Upper lobe of left lung (tissue), 6 donors: ENCODE data around the gene LACTBL1. TPM values are rescaled to one million over a fixed set of nuclear protein-coding genes. Genes with fewer than 3 reads are reported as not detected.
"Not testable (repeated sequence)": the region's sequence is repeated elsewhere in the genome, so short reads cannot be mapped to it uniquely, and the experiment has no call there.

ENCODE experiments used
- ATAC-seq, 2 donors: fragments of 200-7000 bp; cut with Tn5 transposase; one replicate each; pipeline ENCODE4 v1.9.1; 2022; ENCODE audit warnings: mild to moderate bottlenecking in 2 of 2, moderate library complexity in 2 of 2; ENCODE audit not compliant: low FRiP score in 2 of 2
- DNase-seq, 2 donors: peaks; one replicate each; pipeline ENCODE4 v3.0.0-alpha.2; 2019 to 2020
- H3K27ac ChIP-seq, 4 donors: fragments of 200-600 bp; sonication (generic); one replicate each; pipeline ENCODE4 v1.5.1; 2016 to 2019
- H3K27me3 ChIP-seq, 4 donors: fragments of 200-600 bp; sonication (generic); one replicate each; pipeline ENCODE4 v1.5.1; 2017 to 2019
- H3K36me3 ChIP-seq, 4 donors: fragments of 200-600 bp; sonication (generic); one replicate each; pipeline ENCODE4 v1.5.1; 2016 to 2019
- H3K4me1 ChIP-seq, 4 donors: fragments of 200-600 bp; sonication (generic); one replicate each; pipeline ENCODE4 v1.5.1; 2018 to 2019
- H3K4me3 ChIP-seq, 4 donors: fragments of 200-600 bp; sonication (generic); one replicate each; pipeline ENCODE4 v1.5.1; 2017 to 2019; ENCODE audit warnings: mild to moderate bottlenecking in 2 of 4, moderate library complexity in 1 of 4
- H3K9me3 ChIP-seq, 4 donors: fragments of 200-600 bp; sonication (generic); one replicate each; pipeline ENCODE4 v1.5.1; 2018 to 2019
- EP300 ChIP-seq, 4 donors: sonication (generic); formaldehyde crosslinking; IDR thresholded peaks; one replicate each; pipeline ENCODE4 v1.5.1; 2017; ENCODE audit warnings: antibody characterized with exemption in 4 of 4, control low read depth in 2 of 4
- POLR2A ChIP-seq, 4 donors: fragments of 450-650 bp; IDR thresholded peaks; one replicate each; pipeline ENCODE4 v1.5.1; 2016 to 2017; ENCODE audit warnings: antibody characterized with exemption in 4 of 4, mild to moderate bottlenecking in 2 of 4
- POLR2AphosphoS5 ChIP-seq, 2 donors: sonication (generic); formaldehyde crosslinking; IDR thresholded peaks; one replicate each; pipeline ENCODE4 v1.5.1; 2017; ENCODE audit warnings: antibody characterized with exemption in 2 of 2
- WGBS, 2 donors: methylation state at CpG; one replicate each; pipeline ENCODE4 v1.1.5; 2017 to 2018; 5-methylcytosine and 5-hydroxymethylcytosine counted together
- total RNA-seq, 6 donors: library from RNA; depleted of rRNA in 4 of 6; stranded (reverse); fragments of >200 nt in 4 of 6; gene quantifications; one replicate each; pipeline versions ENCODE4 v1.1.0 to v1.2.1, GENCODE V29; 2016 to 2021
- TF ChIP-seq, protein P1 (sequence below), 6 experiments: fragments of 450-650 bp in 4 of 6; fragments of 200-600 bp in 2 of 6; sonication (generic) in 2 of 6; IDR thresholded peaks; one replicate each; pipeline ENCODE4 v1.5.1; 2016 to 2019; ENCODE audit warnings: antibody characterized with exemption in 6 of 6
- donor health status: DM: no; HTN: no; CAD: no; lungs with moderate emphysema.
- donor health status: DM: no; HTN: yes; CAD: no; lungs with severe emphysema.

LACTBL1 gene
- total RNA-seq, 6 donors from 2014 or later, result not detected

DNA sequence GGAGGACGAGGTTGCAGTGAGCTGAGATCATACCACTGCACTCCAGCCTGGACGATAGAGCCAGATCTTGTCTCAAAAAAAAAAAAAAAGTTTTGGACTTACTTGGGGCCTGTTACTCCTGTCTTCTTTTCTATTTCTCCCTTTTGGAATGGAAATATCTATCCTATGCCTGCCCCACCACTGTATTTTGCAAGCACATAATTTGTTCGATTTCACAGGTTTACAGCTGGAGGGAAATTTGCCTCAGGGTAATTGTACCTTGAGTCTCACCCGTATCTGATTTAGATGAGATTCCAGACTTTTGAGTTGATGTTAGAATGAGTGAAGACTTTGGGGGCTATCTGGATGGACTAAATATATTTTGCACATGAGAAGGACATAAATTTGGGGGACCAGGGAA is 34.4 kb upstream of the LACTBL1 start:
- WGBS, 2 donors, result 89 to 94% methylated on average over 4 of the region's 4 CpGs
- Histone ChIP-seq H3K27me3 (no peaks in the 10 kb centered on the region), H3K36me3 (no peaks in the 10 kb centered on the region), H3K9me3 (no peaks in the 10 kb centered on the region), H3K4me1 (no peaks in the 10 kb centered on the region), H3K4me3 (no peak overlapping the region), H3K27ac (no peak overlapping the region)
- ATAC-seq (no peak), DNase-seq (no peak)
- TF ChIP-seq EP300 (IDR thresholded peaks at IDR 0.05) (no peak), POLR2AphosphoS5 (IDR thresholded peaks at IDR 0.05) (no peak), POLR2A (IDR thresholded peaks at IDR 0.05) (no peak)
- TF ChIP-seq, protein P1, sequence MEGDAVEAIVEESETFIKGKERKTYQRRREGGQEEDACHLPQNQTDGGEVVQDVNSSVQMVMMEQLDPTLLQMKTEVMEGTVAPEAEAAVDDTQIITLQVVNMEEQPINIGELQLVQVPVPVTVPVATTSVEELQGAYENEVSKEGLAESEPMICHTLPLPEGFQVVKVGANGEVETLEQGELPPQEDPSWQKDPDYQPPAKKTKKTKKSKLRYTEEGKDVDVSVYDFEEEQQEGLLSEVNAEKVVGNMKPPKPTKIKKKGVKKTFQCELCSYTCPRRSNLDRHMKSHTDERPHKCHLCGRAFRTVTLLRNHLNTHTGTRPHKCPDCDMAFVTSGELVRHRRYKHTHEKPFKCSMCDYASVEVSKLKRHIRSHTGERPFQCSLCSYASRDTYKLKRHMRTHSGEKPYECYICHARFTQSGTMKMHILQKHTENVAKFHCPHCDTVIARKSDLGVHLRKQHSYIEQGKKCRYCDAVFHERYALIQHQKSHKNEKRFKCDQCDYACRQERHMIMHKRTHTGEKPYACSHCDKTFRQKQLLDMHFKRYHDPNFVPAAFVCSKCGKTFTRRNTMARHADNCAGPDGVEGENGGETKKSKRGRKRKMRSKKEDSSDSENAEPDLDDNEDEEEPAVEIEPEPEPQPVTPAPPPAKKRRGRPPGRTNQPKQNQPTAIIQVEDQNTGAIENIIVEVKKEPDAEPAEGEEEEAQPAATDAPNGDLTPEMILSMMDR (IDR thresholded peaks at IDR 0.05), result no peak

DNA sequence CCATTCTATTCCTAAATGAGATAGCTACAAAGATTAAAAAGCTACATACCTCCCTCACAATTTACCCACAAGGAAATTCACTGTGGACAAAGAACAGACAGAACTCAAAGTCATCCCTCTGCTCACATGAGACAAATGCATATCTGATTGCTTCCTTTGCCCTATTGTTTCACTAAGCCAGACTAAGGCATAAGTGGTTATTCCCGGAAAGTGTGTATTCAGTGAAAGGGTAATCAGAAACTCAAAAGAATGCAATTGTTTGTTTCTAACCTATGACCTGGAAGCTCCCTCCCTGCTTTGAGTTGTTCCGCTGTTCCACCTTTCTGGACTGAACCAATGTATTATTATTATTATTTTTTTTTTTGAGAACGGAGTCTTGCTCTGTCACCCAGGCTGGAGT is 32.1 kb upstream of the LACTBL1 start:
- not testable (repeated sequence) for DNase-seq, H3K4me1 ChIP-seq, H3K9me3 ChIP-seq, ATAC-seq, H3K27me3 ChIP-seq, H3K4me3 ChIP-seq, H3K27ac ChIP-seq, H3K36me3 ChIP-seq
- WGBS, 2 donors, result 60 to 65% methylated on average over 3 of the region's 3 CpGs

DNA sequence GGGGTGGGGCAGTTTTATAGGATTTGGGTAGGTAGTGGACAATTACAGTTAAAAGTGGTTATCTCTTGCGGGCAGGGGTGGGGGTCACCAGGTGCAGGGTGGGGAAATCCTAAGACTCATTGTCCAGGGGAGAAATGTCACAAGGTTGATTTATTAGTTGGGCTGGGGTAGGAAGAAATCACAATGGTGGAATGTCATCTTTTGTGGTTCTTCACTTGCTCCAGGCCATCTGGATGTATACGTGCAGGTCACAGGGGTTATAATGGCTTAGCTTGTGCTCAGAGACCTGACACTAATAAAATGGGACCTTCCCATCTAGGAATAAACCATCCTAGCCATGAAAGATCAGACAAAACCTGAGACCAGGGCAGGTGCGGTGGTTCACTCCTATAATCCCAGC is 31.4 kb upstream of the LACTBL1 start:
- DNase-seq, result no peak
- no peak for ATAC-seq
- TF ChIP-seq EP300 (IDR thresholded peaks at IDR 0.05) (no peak), POLR2AphosphoS5 (IDR thresholded peaks at IDR 0.05) (no peak), POLR2A (IDR thresholded peaks at IDR 0.05) (no peak)
- TF ChIP-seq, protein P1 (IDR thresholded peaks at IDR 0.05), result no peak
- Histone ChIP-seq H3K27me3 (no peaks in the 10 kb centered on the region), H3K27ac (no peak overlapping the region), H3K36me3 (no peaks in the 10 kb centered on the region), H3K9me3 (peaks cover 0 to 6% (median 2%) of the 10 kb centered on the region in 4 donors), H3K4me3 (no peak overlapping the region), H3K4me1 (no peaks in the 10 kb centered on the region)
- 96% methylated on average over 2 to 3 of the region's 3 CpGs for WGBS, 2 donors

DNA sequence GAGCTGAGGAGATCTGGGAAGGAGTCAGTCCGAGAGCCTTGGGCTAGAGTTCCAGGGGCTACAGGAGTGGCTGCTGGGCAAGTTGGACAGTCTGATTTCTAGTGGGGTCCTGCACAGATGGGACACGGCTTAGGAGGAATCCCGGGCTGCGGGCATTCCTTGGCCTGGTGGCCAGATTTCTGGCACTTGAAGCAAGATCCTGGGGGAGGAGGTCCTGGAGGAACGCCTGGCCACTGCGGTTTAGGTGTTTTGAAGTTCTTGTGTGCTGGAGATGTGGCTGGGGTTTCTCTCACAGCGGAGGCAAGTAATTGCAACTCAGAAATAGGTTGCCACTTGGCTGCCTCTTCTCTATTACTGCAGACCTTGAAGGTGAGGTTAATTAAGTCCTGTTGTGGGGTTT is 29.6 kb upstream of the LACTBL1 start:
- not testable (repeated sequence) for H3K27ac ChIP-seq, H3K4me3 ChIP-seq, ATAC-seq, H3K9me3 ChIP-seq, H3K27me3 ChIP-seq, H3K4me1 ChIP-seq, H3K36me3 ChIP-seq, DNase-seq
- 92% methylated on average over 4 to 7 of the region's 7 CpGs for WGBS, 2 donors

DNA sequence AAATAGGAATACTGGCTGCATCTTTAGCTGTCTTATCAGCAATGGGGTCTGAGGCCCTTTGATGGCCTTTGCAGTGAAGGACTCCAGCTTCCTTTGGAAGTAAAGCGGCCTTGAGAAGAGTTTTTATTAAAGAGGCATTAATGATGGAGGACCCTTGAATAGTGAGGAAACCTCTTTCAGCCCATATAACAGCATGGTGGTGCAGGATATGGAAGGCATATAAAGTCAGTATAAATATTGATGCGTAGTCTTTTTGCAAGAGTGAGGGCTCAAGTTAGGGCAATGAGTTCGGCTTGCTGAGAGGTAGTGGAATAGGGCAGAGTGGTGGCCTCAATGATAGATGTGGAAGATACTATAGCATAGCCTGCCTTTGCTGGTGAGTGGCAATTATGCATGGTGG is 27.5 kb upstream of the LACTBL1 start:
- WGBS, 2 donors, result 89% methylated on average over 3 of the region's 3 CpGs
- not testable (repeated sequence) for H3K4me3 ChIP-seq, H3K27ac ChIP-seq, H3K27me3 ChIP-seq, DNase-seq, H3K4me1 ChIP-seq, H3K9me3 ChIP-seq, ATAC-seq, H3K36me3 ChIP-seq

DNA sequence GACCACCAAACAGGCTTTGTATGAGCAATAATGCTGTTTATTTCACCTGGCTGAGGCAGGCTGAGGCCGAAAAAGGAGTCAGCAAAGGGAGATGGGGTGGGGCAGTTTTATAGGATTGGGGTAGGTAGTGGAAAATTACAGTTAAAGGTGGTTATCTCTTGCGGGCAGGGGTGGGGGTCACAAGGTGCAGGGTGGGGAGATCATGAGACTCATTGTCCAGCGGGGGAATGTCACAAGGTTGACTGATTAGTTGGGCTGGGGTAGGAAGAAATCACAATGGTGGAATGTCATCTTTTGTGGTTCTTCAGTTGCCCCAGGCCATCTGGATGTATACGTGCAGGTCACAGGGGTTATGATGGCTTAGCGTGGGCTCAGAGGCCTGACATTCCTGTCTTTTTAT is 24.9 kb upstream of the LACTBL1 start:
- not testable (repeated sequence) for H3K27ac ChIP-seq, DNase-seq, H3K27me3 ChIP-seq, H3K36me3 ChIP-seq, H3K9me3 ChIP-seq, H3K4me3 ChIP-seq, ATAC-seq, H3K4me1 ChIP-seq
- WGBS, 2 donors, result 82 to 89% methylated on average over 5 of the region's 5 CpGs

DNA sequence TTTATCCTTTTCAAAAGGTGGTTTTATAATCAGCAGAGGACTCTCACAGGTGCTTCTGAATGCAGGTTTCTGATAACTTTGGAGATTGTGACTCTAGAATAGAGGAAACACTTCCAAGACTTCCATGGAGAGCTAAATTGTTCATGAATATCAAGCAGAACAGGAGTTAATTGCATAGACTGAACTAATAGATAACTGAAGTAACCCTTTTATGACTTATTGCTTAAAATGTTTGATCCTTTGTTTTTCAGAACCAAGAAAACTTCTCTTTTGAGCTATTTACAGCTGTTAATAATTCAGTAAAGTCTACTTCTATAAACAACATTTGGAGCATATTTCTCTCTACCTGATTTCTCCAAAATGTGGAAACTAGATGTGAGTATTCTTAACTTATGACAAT is 23.1 kb upstream of the LACTBL1 start:
- H3K4me1 ChIP-seq, result no peaks in the 10 kb centered on the region
- TF ChIP-seq POLR2A (IDR thresholded peaks at IDR 0.05) (no peak), EP300 (IDR thresholded peaks at IDR 0.05) (no peak)
- H3K9me3 ChIP-seq, result peaks cover 0 to 6% (median 2%) of the 10 kb centered on the region in 4 donors
- H3K36me3 ChIP-seq, result no peaks in the 10 kb centered on the region
- H3K27me3 ChIP-seq, result no peaks in the 10 kb centered on the region
- H3K27ac ChIP-seq, result no peak overlapping the region
- DNase-seq (no peak), ATAC-seq (no peak)
- H3K4me3 ChIP-seq, result no peak overlapping the region

DNA sequence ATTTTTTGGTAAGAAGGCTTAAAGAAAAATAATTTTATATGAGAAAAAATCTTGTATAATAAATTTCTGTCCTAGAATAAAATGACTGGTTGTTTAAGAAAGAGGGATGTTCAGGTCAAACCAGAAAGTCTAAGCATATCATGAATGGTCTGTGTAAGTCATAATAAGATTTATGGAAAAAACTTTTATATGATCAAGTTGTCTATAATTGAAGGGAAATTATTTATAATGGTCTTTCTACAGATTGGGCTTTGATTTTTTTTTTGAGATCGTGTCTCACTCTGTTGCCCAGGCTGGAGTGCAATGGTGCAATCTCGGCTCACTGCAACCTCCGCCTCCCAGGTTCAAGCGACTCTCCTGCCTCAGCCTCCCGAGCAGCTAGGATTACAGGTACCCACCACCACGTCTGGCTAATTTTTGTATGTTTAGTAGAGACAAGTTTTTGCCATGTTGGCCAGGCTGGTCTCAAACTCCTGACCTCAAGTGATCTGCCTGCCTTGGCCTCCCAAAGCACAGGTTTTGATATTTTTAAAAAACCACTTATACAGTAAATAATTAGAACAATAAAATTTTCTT is 20.6 kb upstream of the LACTBL1 start:
- not testable (repeated sequence) for H3K9me3 ChIP-seq, H3K27ac ChIP-seq, H3K36me3 ChIP-seq, H3K4me1 ChIP-seq, H3K4me3 ChIP-seq, ATAC-seq, H3K27me3 ChIP-seq, DNase-seq
- WGBS, 2 donors, result 77 to 88% methylated on average over 6 of the region's 6 CpGs

DNA sequence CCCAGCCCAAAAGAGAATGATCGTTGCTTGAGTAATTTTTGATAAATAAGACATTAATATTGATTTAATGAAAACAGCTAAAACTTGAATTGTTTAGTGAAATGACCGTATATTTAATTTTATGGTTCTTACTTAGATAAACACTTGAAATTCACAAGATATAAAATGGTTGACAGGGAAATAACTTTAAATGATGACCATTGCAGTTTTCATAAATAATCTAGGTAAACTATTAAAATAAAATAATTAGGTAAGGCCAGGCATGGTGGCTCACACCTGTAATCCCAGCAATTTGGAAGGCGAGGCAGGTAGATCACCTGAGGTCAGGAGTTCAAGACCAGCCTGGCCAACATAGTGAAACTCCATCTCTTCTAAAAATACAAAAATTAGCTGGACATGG is 19.7 kb upstream of the LACTBL1 start:
- H3K36me3 ChIP-seq, H3K9me3 ChIP-seq, DNase-seq, H3K27ac ChIP-seq, ATAC-seq, H3K27me3 ChIP-seq, H3K4me3 ChIP-seq, H3K4me1 ChIP-seq: not testable (repeated sequence)
- WGBS, 2 donors, result 90 to 96% methylated on average over 3 of the region's 3 CpGs
